HG02798 (cell line): Measurements from ENCODE around the gene P2RX2.

ENCODE experiments used
- ATAC-seq: cut with Tn5 transposase; IDR thresholded peaks from one replicate; pipeline ENCODE4 v1.9.1; 2021; ENCODE audit warnings: mild to moderate bottlenecking; ENCODE audit not compliant: unreplicated experiment, poor library complexity

The P2RX2 gene

GRCh38 chr12:132618683-132619043 is at the start of gene P2RX2:
Gene P2RX2 (plus strand): TSS chr12:132618776. CDS start chr12:132618817, 41 bp downstream.
- ATAC-seq = no peak

- ATAC-seq = no peak
Observed at GRCh38 chr12:132568826-132569480, 49.6 kb upstream of the P2RX2 start.

GRCh38 chr12:132569856-132570480 is 48.6 kb upstream of the P2RX2 start:
- no peak for ATAC-seq

GRCh38 chr12:132570635-132571034 is 47.9 kb upstream of the P2RX2 start:
- ATAC-seq = no peak

GRCh38 chr12:132571051-132571450 is 47.5 kb upstream of the P2RX2 start:
- no peak for ATAC-seq

GRCh38 chr12:132571598-132571997 is 47.0 kb upstream of the P2RX2 start:
- ATAC-seq = no peak

- no peak for ATAC-seq
Observed at GRCh38 chr12:132572106-132572505, 46.5 kb upstream of the P2RX2 start.

- ATAC-seq = no peak
Observed at GRCh38 chr12:132572801-132573760, 45.5 kb upstream of the P2RX2 start.

GRCh38 chr12:132574271-132574996 is 44.1 kb upstream of the P2RX2 start:
- no peak for ATAC-seq

GRCh38 chr12:132575661-132576060 is 42.9 kb upstream of the P2RX2 start:
- no peak for ATAC-seq

GRCh38 chr12:132576701-132577100 is 41.9 kb upstream of the P2RX2 start:
- ATAC-seq = no peak

GRCh38 chr12:132577191-132577920 is 41.2 kb upstream of the P2RX2 start:
- no peak for ATAC-seq

- ATAC-seq = no peak
Observed at GRCh38 chr12:132578118-132578517, 40.5 kb upstream of the P2RX2 start.

- ATAC-seq = no peak
Observed at GRCh38 chr12:132578826-132579225, 39.8 kb upstream of the P2RX2 start.

- no peak for ATAC-seq
Observed at GRCh38 chr12:132579744-132580143, 38.8 kb upstream of the P2RX2 start.

GRCh38 chr12:132580701-132581292 is 37.8 kb upstream of the P2RX2 start:
- no peak for ATAC-seq

- ATAC-seq = no peak
Observed at GRCh38 chr12:132581348-132582057, 37.1 kb upstream of the P2RX2 start.

- no peak for ATAC-seq
Observed at GRCh38 chr12:132582058-132582420, 36.5 kb upstream of the P2RX2 start.
